ENCODE data around the gene CABP2. TPM values are rescaled to one million over a fixed set of nuclear protein-coding genes. Genes with fewer than 3 reads are reported as not detected.

The CABP2 gene
- total RNA-seq, 4 donors from 2014 or later: not detected

- Histone ChIP-seq H3K36me3 (no peaks in the 10 kb centered on the region), H3K9me3 (no peaks in the 10 kb centered on the region), H3K4me3 (no peak overlapping the region), H3K27me3 (no peaks in the 10 kb centered on the region), H3K27ac (no peak overlapping the region), H3K4me1 (peaks cover 0 to 10% (median 0%) of the 10 kb centered on the region in 4 donors)
- TF ChIP-seq CTCF (IDR thresholded peaks at IDR 0.05) (no peak), POLR2A (IDR thresholded peaks at IDR 0.05) (no peak)
- no peak for DNase-seq
These were observed 18.9 kb upstream of the CABP2 start for GRCh38 chr11:67542169-67542568.

- H3K36me3 ChIP-seq: no peaks in the 10 kb centered on the region
- no peaks in the 10 kb centered on the region for H3K9me3 ChIP-seq
- no peak for DNase-seq
- no peak overlapping the region for H3K27ac ChIP-seq
- TF ChIP-seq POLR2A (IDR thresholded peaks at IDR 0.05) (no peak), CTCF (IDR thresholded peaks at IDR 0.05) (no peak)
- H3K4me1 ChIP-seq: peaks cover 0 to 10% (median 0%) of the 10 kb centered on the region in 4 donors
- no peak overlapping the region for H3K4me3 ChIP-seq
- no peaks in the 10 kb centered on the region for H3K27me3 ChIP-seq
These were observed 18.0 kb upstream of the CABP2 start for GRCh38 chr11:67541198-67541597.

- H3K27me3 ChIP-seq: no peaks in the 10 kb centered on the region
- H3K9me3 ChIP-seq: no peaks in the 10 kb centered on the region
- DNase-seq: no peak
- H3K36me3 ChIP-seq: no peaks in the 10 kb centered on the region
- H3K4me3 ChIP-seq: no peak overlapping the region
- TF ChIP-seq POLR2A (IDR thresholded peaks at IDR 0.05) (no peak), CTCF (IDR thresholded peaks at IDR 0.05) (no peak)
- H3K27ac ChIP-seq: no peak overlapping the region
- peaks cover 0 to 2% (median 0%) of the 10 kb centered on the region in 4 donors for H3K4me1 ChIP-seq
These were observed 16.3 kb upstream of the CABP2 start for GRCh38 chr11:67539550-67539949.

GRCh38 chr11:67538823-67539505 lies 15.7 kb upstream of the CABP2 start:
- Histone ChIP-seq H3K27ac (no peak overlapping the region), H3K9me3 (no peaks in the 10 kb centered on the region), H3K36me3 (no peaks in the 10 kb centered on the region), H3K4me3 (no peak overlapping the region), H3K27me3 (no peaks in the 10 kb centered on the region), H3K4me1 (no peaks in the 10 kb centered on the region)
- DNase-seq: no peak
- TF ChIP-seq POLR2A (IDR thresholded peaks at IDR 0.05) (no peak), CTCF (IDR thresholded peaks at IDR 0.05) (no peak)

GRCh38 chr11:67538306-67538705 lies 15.1 kb upstream of the CABP2 start:
- Histone ChIP-seq H3K27ac (no peak overlapping the region), H3K27me3 (no peaks in the 10 kb centered on the region), H3K4me3 (no peak overlapping the region), H3K9me3 (no peaks in the 10 kb centered on the region), H3K4me1 (no peaks in the 10 kb centered on the region), H3K36me3 (no peaks in the 10 kb centered on the region)
- no peak for TF ChIP-seq POLR2A (IDR thresholded peaks at IDR 0.05)
- DNase-seq: no peak

GRCh38 chr11:67535561-67535960 lies 12.3 kb upstream of the CABP2 start:
- Histone ChIP-seq H3K27ac (no peak overlapping the region), H3K36me3 (no peaks in the 10 kb centered on the region), H3K4me3 (no peak overlapping the region), H3K4me1 (no peaks in the 10 kb centered on the region), H3K27me3 (no peaks in the 10 kb centered on the region), H3K9me3 (no peaks in the 10 kb centered on the region)
- TF ChIP-seq POLR2A (IDR thresholded peaks at IDR 0.05) (no peak), CTCF (IDR thresholded peaks at IDR 0.05) (no peak)
- no peak for DNase-seq

Data from Peyer's patch (tissue), 4 donors.